Central memory CD4-positive, alpha-beta T cell (primary cell): ENCODE measurements around the gene MEX3D.
"Not testable (repeated sequence)": the region's sequence is repeated elsewhere in the genome, so short reads cannot be mapped to it uniquely, and the experiment has no call there.

Experiments used
- DNase-seq: peaks from one replicate; pipeline ENCODE4 v3.0.0; 2022

The MEX3D gene

DNA sequence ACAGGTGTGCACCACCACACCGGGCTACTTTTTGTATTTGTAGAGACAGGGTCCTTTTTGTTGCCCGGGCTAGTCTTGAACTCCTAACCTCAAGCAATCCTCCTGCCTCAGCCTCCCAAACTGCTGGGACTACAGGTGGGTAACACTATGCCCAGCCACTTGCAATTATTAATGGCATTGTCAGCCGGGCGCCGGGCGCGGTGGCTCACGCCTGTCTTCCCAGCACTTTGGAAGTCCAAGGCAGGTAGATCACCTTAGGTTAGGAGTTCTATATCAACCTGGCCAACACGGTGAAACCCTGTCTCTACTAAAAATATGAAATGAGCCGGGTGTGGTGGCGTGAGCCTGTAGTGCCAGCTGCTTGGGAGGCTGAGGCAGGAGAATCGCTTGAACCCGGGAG lies 2.7 kb upstream of the MEX3D start:
- no peak for DNase-seq

DNA sequence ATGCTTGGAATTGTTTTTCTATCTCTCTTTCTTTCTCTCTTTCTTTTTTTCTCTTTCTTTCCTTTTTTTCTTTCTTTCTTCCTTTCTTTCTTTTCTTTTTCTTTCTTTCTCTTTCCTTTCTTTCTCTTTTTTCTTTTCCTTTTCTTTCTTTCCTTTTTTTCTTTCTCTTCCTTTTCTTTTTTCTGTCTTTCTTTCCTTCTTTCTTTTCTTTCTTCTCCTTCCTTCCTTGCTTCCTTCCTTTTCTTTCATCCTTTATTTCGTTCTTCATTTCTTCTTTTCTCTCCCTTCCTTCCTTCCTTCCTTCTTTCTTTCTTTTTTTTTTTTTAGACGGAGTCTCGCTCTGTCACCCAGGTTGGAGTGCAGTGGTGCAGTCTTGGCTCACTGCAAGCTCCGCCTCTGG lies 1.9 kb upstream of the MEX3D start:
- DNase-seq = no peak

DNA sequence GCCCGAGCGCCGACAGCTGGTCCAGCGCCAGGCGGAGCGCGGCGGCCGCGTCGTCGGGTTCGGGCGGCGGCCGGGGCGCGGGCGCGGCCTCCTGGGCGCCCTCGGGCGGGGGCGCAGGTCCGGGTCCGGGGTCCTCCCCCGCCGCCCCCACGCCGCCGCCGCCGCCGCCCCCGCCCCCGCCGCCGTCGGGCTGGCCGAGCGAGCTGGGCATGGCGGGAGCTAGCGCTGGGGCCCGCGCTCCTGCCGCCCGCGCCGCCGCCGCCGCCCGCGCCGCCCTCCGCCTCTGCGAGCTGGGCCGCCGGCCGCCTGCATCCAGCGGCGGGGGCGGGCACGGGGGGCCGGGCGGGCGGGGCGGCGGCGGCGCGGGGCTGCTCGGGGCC lies 287 bp downstream of the MEX3D start:
- DNase-seq = no peak

DNA sequence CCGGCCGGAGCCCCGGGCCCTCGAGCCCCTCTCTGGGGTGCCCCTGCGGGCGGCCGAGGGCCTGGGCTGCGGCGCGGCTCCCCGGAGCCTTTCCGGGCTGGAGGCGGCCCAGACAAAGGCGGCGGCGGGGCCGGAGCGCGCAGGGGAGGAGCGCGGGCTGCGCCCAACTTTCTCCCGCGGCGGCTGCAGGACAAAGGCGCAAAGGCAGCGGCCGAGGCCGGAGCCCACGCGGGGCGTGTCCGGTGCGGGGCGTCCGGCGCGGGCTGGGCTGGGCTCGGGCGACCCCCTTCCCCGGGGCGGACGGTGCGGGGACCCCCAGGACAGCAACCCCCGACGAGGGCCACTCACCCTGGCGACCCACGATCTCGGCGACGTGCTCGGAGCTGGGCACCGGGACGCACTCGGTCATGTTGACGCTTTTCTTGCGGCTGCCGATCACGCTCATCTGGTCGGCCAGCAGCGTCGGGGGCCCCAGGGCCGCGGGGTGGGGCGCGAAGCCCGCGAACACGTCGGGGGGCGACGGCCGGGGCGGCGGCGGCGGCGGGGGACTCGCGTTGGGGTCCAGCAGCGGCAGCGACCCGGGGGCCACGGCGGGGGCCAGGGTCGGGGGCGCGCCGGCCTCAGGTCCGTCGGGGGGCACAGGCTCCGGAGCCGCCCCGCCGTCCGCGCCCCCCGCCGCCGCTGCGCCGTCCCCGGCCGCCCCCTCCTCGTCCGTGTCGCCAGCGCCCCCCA lies 843 bp downstream of the MEX3D start:
- no peak for DNase-seq

DNA sequence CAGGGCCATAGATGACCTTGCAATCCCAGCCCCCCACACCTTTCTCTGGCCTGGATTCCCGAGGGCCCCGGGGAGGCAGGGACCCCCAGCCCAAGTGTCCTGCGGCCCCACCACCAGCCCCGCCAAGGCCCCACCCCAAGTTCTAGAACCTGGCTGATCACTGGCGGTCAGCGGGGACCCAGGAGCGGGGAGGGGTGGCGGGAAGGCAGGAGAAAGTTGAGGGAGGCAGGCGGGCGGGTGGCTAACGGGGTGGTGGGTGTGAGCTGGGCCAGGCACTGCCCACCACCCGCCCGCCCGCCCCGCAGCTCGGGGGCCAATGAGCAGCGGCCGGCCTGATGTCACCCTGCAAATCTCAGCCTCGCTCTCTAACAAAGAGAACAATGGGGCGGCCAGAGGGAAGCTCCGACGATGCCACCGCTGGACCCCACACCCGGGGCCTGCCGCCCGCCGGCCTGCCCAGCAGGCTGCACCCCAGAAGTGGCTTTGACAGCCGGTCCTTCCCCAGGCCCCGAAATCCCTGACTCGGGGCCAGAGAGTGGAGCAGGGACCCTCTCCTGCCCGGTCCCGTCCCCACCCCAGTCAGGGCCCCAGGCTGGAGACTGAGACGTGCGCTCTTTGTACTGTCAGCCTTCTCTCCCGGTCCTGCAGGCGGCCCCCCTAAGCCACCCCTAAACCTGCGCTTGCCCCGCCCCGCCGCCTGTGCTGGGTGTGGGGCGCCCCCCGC lies 1.6 kb downstream of the MEX3D start:
- DNase-seq = no peak

DNA sequence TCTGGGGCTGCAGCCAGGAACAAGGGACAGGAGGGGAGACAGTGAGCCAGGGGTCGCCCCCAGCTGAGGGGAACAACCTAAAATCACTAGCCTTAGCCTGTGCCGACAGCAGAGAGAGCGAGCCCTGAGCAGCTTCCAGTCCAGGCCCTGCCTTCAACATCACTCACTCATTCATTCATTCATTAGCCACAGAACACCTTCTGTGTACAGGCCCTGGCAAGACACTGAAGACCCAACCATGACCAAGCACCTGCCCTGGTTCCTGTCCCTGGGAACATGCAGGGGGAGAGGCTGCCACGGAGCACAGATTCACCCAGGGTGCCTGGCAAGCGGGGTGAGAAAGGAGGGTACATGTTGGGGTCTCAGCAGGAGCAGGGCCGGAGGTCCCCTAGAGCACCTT lies 4.9 kb downstream of the MEX3D start:
- no peak for DNase-seq

DNA sequence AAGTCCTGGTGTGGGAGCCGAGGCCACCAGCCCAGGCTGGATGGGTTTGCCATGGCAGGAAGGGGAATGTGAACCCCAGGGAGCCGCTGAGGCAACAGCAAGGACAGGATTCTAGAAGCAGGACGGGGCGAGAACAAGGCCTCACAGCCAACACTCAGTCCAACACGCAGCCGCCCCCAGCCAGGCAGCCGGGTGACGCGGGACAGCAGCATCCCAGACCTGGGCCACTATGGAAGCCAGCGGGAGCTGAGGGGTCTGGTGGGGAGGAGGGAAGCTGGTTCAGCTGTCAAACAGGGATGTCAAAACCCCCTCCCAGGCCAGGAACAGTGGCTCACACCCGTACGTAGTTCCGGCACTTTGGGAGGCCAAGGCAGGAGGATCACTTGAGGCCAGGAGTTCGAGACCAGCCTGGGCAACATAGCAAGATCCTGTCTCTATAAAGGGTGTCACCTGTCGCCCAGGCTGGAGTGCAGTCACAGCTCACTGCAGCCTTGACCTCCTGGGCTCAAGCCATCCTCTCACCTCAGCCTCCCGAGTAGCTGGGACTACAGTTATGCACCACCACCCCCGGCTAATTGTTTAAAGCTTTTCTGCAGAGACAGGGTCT lies 6.8 kb downstream of the MEX3D start:
- DNase-seq = no peak

DNA sequence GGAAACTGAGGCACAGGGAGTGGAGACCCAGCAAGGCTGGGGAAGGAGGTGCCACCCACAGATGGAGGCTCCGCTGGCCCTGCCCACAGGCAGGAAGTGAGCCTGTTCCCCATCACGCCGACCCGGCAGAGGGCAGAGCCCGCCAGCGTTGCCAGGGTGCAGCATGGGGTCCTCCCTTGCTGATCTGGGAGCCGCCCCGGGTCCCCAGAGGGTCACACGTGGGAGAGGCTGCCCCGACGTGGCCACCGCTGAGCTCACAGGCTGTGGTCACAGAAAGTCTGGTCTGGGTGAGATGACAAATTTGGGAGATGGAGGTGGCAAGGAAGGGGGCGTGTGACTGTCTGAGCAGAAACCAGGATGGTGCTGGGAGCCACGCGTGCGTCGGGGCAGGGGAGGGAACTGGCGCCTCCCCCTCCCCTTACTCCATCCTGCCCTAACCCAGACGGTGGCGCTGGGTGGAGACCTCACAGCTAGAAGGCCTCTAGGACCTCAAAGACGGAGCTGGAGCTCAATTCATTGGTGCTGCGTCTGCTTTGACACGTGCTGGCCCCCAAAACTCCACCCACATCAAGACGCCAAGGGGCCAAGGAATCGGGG lies 7.7 kb downstream of the MEX3D start:
- no peak for DNase-seq

DNA sequence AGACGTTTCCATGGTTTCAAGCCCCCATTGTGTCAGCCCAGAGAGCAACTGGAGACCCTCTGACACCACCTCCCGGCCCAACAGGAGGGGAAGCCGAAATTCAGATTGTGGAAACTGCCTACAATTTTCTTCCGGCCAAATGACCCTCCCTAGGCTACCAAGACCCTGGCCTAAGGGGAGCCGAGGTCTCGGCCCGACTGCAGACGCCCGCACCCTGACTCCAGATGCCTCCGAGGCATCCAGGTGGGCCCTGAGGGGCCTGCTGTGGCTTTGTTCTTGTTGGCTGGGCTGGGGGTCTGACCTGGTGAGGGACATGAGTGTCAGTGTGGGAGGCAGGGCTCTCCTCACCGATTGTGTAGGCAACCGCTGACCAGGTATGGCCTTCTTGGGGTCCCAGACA lies 9.6 kb downstream of the MEX3D start:
- DNase-seq = no peak

DNA sequence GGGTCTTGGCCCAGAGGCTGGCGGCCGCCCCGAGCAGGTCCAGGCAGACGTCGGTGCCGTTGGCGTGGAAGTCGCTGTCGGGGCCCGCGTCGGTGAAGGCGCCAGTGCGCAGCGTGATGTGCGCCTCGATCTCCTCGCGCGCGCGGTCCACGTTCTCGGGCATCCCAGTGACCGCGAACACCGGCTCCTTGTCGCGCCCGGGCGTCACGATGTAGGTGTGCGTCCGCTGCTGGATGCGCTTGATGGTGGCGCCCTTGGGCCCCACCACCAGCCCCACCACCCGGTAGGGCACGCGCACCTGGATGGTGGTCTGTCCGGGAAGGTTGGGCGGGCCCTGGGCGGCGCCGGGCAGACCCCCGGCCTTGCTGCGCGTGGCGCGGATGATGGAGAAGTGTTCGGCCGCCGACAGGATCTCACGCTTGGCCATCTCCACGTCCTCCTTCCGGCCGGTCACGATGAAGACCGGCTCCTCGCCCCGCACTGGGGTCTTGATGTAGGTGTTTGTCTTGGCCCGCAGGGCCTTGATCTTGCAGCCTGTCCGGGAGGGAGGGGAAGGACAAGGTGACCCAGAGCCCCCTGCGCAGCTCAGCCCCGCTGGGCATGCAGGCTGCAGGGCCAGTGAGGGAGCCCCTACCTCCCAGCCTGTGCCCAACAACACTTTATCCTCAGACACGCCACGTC lies 11.6 kb downstream of the MEX3D start:
- no peak for DNase-seq

DNA sequence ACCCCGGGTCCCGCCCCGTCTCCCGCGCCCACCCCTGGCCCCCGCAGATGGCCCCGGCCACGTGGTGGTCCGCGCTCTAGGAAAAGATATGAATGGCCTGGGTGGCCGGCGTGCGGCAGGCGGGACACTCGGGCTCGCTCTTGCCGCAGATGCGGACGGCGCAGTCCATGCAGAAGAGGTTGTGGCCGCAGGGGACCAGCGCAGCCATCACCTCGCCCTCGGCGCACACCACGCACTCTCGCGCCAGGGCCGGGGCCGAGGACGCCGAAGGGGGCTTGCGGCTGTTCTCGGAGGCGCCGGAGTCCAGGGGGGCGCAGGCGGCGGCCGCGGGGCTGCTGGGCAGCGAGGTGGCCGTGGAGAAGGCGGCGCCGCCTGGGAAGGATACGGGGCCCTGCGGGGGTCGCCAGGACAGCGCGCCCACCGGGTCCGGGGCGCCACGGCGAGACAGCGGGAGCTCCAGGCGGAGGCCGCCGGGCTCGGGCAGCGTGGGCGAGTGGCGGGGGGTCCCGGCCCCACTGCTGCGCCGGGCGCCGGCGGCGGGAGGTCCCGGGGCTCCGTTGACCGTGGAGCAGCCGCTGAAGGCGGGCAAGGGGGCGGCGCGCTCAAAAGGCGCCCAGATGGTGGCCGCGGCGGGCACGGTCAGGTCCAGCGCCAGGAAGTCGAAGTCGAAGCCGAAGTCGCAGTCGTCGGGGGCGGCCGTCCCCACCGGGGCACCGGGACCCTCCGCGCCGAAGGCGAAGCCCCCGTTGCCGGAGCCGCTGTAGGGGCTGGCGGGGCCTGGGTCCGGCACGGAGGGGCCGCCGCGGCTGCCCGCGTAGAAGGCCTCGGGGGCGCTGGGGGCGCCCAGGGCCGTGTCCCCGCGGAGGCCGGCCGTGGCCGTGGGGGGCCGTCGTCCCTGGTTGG lies 12.4 kb downstream of the MEX3D start:
- DNase-seq = no peak

DNA sequence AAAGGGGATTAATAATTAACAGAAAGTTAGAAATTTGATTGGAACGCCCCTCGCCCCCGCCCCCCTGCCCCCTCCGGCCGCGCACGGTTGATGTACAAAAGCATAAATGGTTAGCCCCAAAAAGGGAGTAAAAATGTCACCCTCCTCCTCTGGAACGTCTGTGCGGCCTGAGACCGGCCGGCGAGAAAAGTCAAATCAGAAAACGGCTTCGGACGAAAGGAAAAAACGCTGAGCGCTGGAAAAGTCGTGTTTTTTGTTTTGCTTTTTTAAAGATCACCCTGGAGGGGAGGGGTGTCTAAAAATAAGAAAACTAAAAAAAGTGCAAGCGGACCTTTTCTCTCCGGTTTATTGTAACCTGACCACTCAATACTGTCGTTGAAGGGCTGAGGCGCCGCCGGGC lies 13.2 kb downstream of the MEX3D start:
- DNase-seq = no peak

DNA sequence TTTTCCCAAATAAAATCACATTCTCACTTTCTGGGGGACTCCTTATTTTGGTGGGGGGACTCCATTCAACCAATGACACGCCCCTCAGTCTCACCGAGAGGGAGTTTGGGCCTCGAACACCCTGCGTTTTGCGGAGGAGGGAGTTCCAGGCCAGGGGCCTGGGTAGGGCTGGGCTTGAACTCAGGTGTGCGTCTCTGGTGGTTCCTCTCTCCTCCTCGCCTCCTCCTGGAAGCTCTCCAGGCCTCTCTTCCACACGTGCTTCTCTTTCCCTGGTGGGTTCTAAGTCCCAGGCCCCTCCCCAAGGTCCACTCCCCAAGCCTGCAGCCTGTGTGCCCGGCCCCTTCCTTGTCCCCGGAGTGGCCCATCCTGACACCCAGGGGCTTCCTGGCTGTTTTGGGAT lies 14.7 kb downstream of the MEX3D start:
- no peak for DNase-seq

DNA sequence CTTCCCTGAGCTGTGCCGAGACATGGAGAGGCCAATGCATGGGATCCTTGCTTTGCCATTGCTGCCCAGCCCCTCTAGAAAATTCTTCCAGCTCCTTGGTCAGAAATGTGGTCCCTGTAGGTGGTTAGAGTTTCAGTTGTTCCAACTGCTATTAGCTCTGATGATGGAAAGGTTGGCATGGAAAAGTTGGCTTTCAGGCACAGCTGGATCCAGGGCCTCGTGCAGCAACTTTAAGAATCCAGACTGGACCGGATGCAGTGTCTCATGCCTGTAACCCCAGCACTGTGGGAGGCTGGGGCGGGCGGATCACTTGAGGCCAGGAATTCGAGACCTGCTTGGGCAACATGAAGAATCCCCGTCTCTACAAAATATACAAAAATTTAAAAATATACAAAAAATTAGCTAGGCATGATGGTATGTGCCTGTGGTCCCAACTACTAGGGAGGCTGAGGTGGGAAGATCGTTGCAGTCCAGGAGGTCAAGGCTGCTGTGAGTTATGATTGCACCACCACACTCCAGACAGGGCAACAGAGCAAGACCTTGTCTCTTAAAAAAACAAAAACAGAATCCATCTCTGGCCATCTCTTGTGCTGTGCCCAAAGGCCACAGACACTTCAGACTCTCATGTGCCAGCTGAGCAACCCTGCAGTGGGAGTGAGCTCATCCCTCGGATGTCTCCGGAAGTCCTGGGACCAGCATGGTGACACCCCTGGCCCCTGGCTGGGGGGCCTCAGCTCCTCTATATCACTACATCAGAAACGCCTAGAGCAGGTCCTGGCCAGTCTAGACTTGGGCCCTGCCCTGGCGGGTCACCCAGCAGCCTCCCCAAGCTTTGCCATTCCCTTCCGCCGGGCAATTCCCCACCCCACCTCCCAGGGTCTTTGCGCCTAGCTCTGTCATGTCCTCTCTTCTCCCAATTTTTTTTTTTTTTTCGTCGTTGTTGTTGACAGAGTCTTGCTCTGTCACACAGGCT lies 16.8 kb downstream of the MEX3D start:
- DNase-seq = no peak

DNA sequence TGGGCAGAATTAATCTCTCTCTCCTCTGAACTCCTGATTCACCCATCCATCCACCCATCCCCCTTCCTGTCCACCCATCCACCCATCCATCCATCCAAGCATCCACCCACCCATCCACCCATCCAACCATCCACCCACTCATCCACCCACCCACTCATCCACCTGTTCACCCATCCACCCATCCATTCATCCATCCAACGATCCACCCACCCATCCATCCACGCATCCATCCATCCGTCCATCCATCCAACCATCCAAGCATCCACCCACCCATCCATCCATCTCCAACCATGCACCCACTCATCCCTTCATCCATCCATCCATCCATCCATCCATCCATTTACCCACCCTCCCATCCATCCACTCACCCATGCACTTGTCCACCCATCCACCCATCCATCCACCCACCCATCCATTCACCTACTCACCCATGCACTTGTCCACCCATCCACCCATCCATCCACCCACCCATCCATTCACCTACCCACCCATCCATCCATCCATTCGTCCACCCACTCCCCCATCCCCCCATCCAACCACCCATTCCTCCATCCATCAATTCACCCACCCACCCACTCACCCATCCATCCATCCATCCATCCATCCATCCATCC lies 18.7 kb downstream of the MEX3D start:
- no peak for DNase-seq

DNA sequence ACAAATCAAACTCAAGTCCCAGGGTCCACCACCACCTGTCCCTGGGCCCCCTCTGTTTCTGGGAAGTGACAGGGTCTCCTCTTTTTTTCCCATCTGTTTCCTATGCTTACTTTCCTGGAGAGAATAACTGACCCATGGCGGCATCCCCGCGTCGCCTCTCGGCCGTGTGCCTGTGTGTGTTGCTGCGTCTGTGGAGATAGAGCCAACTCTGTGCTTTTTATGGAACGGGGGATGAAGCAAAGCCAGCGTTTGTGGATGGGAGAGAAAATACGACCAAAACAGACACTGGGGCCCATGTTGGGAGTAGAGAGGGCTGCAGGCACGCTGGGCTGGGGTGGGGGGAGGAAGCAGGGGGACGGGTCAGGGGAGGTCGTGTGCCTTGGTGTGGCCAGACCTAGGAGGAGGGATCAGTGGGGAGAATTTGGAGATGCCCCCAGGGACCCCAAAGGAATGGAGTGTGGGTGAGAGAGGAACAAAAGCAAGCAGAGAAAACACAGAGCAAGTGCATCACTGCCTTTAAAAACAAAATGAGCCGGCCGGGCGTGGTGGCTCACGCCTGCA lies 27.7 kb downstream of the MEX3D start:
- DNase-seq = no peak

DNA sequence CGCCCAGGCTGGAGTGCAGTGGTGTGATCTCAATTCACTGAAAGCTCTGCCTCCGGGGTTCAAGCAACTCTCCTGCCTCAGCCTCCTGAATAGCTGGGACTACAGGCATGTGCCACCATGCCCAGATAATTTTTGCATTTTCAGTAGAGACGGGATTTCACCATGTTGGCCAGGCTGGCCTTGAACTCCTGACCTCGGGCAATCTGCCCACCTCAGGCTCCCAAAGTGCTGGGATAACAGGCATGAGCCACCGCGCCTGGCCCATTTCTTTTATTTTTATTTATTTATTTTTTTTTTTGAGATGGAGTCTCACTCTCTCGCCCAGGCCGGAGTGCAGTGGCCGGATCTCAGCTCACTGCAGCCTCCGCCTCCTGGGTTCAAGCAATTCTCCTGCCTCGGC lies 28.4 kb downstream of the MEX3D start:
- DNase-seq = not testable (repeated sequence)

DNA sequence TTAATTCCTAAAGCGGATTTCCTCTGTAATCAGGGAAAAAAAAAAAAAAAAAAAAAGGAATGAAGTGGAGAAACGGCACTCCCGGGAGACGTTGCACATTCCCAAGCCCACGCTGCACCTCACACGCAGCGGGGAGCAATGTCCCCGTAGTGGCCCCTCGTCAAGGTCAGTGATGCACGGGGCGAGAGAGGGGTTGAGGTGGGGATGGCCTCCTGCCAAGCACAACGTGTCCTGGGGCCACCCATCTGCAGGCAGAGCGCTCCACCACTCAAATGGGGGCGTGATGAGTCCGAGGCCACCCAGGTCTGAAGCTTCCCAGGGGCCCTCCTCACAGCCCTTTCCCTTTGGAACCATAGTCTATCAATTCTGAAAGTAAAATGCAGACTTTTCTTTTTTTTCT lies 29.1 kb downstream of the MEX3D start:
- no peak for DNase-seq

DNA sequence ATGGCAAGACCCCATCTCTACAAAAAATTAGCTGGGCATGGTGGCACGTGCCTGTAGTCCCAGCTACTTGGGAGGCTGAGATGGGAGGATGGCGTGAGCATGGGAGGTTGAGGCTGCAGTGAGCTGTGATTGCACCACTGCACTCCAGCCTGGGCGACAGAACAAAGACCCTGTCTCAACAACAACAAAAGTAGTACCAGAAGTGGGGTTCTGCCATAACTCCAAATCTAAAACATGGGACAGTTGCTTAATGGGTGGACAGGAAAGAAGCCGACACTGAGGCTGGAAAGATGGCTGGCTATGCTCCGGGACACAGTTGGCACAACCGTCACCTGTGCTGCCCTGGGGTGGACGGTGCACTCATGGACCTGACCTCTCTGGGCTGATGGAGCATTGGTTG lies 32.4 kb downstream of the MEX3D start:
- not testable (repeated sequence) for DNase-seq

DNA sequence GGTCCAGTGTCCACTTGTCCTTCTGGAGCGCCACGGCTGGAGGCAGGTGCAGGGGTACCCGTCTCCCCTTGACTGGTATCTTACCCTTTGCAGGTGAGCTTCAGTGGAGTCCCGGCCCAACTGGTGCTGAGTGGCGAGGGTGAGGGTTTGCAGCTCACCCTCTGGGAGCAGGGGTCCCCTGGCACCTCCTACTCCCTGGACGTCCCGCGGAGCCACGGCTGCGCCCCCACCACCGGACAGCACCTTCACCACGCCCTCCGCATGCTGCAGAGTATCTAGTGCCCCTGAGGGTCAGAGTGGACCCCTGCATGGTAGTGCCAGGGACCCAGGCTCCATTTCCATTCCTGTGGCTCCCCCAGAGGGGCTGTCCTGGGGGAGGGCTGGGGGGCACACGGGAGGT lies 33.2 kb downstream of the MEX3D start:
- no peak for DNase-seq
